GM23338 (cell line): Measurements from ENCODE around the gene C22orf39. TPM values are rescaled to one million over a fixed set of nuclear protein-coding genes. Genes with fewer than 3 reads are reported as not detected.

ENCODE experiments used
- ATAC-seq: fragments of 200-7000 bp; cut with Tn5 transposase; 3 replicates; pipeline ENCODE4 v1.9.1; 2020
- DNase-seq: peaks from one replicate; pipeline ENCODE4 v3.0.0-alpha.2; 2015; ENCODE audit warnings: low spot score
- H2AFZ ChIP-seq: fragments of 200-600 bp; sonication (generic); 2 replicates; pipeline ENCODE4 v1.8.0; 2016; ENCODE audit warnings: antibody characterized with exemption, mild to moderate bottlenecking, moderate library complexity
- H3F3A ChIP-seq: fragments of 200-600 bp; sonication (generic); replicated peaks from 2 replicates; pipeline ENCODE4 v1.8.0; 2017; ENCODE audit warnings: antibody characterized with exemption, mixed run types, low read depth
- H3K27ac ChIP-seq: fragments of 200-600 bp; sonication (generic); 2 replicates; pipeline ENCODE4 v1.6.1; 2016; ENCODE audit warnings: low read depth
- H3K27me3 ChIP-seq: fragments of 200-600 bp; sonication (generic); 2 replicates; pipeline ENCODE4 v1.8.0; 2016; ENCODE audit warnings: mild to moderate bottlenecking, mixed run types, moderate library complexity; ENCODE audit not compliant: insufficient read depth
- H3K36me3 ChIP-seq: fragments of 200-600 bp; sonication (generic); 2 replicates; pipeline ENCODE4 v1.8.0; 2016; ENCODE audit warnings: mild to moderate bottlenecking; ENCODE audit not compliant: insufficient read depth
- H3K4me1 ChIP-seq: fragments of 200-600 bp; sonication (generic); 2 replicates; pipeline ENCODE4 v1.8.0; 2016; ENCODE audit warnings: mild to moderate bottlenecking, moderate library complexity; ENCODE audit not compliant: insufficient read depth
- H3K4me2 ChIP-seq: fragments of 200-600 bp; sonication (generic); 2 replicates; pipeline ENCODE4 v1.7.1; 2017; ENCODE audit warnings: mixed run types
- H3K4me3 ChIP-seq: fragments of 200-600 bp; sonication (generic); 2 replicates; pipeline ENCODE4 v1.6.1; 2016; ENCODE audit warnings: mixed run types
- H3K79me2 ChIP-seq: fragments of 200-600 bp; sonication (generic); replicated peaks from 2 replicates; pipeline ENCODE4 v1.8.0; 2017; ENCODE audit warnings: mild to moderate bottlenecking; ENCODE audit not compliant: insufficient read depth
- H3K9me2 ChIP-seq: fragments of 200-600 bp; sonication (generic); 2 replicates; pipeline ENCODE4 v1.8.0; 2017; ENCODE audit not compliant: insufficient read depth
- H4K20me1 ChIP-seq: fragments of 200-600 bp; sonication (generic); replicated peaks from 2 replicates; pipeline ENCODE4 v1.8.0; 2017; ENCODE audit warnings: mild to moderate bottlenecking; ENCODE audit not compliant: insufficient read depth
- H3K27ac Mint-ChIP-seq: 2 replicates; pipeline ENCODE4 v1.8.0; 2020; ENCODE audit warnings: inconsistent platforms, mild to moderate bottlenecking, moderate library complexity, mixed read lengths
- H3K27me3 Mint-ChIP-seq: 3 replicates; pipeline ENCODE4 v1.8.0; 2022; ENCODE audit warnings: low read depth, mild to moderate bottlenecking, moderate library complexity, mixed read lengths, inconsistent platforms; ENCODE audit not compliant: insufficient read depth, poor library complexity
- H3K36me3 Mint-ChIP-seq: 3 replicates; pipeline ENCODE4 v1.8.0; 2021; ENCODE audit warnings: low read depth, mild to moderate bottlenecking, inconsistent platforms, moderate library complexity, mixed read lengths
- H3K4me1 Mint-ChIP-seq: 3 replicates; pipeline ENCODE4 v1.8.0; 2020; ENCODE audit warnings: mild to moderate bottlenecking, inconsistent platforms, mixed read lengths
- H3K4me3 Mint-ChIP-seq: 3 replicates; pipeline ENCODE4 v1.8.0; 2021; ENCODE audit warnings: moderate library complexity, mild to moderate bottlenecking, inconsistent platforms, mixed read lengths
- H3K9me3 Mint-ChIP-seq: 3 replicates; pipeline ENCODE4 v1.8.0; 2020; ENCODE audit warnings: moderate library complexity, mild to moderate bottlenecking, inconsistent platforms, mixed read lengths
- CREB1 ChIP-seq: fragments of 250-450 bp; sonication (Bioruptor Pico); IDR thresholded peaks from 2 replicates; pipeline ENCODE4 v1.5.0; 2020; ENCODE audit warnings: low read depth, mild to moderate bottlenecking, moderate library complexity
- EZH2 ChIP-seq: fragments of 200-600 bp; sonication (generic); IDR thresholded peaks from one replicate; pipeline ENCODE4 v1.8.0; 2017; ENCODE audit warnings: antibody characterized with exemption, mild to moderate bottlenecking, low read depth; ENCODE audit not compliant: unreplicated experiment
- EZH2phosphoT487 ChIP-seq: fragments of 200-600 bp; sonication (generic); IDR thresholded peaks from one replicate; pipeline ENCODE4 v1.8.1; 2018; ENCODE audit warnings: antibody characterized with exemption; ENCODE audit not compliant: unreplicated experiment
- JUNB ChIP-seq: IDR thresholded peaks from one replicate; pipeline ENCODE4 v1.6.1; 2016; ENCODE audit warnings: antibody characterized with exemption; ENCODE audit not compliant: unreplicated experiment
- NANOG ChIP-seq: IDR thresholded peaks from 2 replicates; pipeline ENCODE4 v1.6.1; 2016; ENCODE audit warnings: antibody characterized with exemption, borderline replicate concordance
- POLR2AphosphoS5 ChIP-seq: IDR thresholded peaks from 2 replicates; pipeline ENCODE4 v1.6.1; 2016; ENCODE audit warnings: antibody characterized with exemption, low read depth
- STAT1 ChIP-seq: IDR thresholded peaks from one replicate; pipeline ENCODE4 v1.6.1; 2016; ENCODE audit warnings: antibody characterized with exemption; ENCODE audit not compliant: unreplicated experiment
- ZNF114 ChIP-seq: fragments of 250-450 bp; sonication (Bioruptor Pico); IDR thresholded peaks from 2 replicates; pipeline ENCODE4 v1.5.0; 2020; ENCODE audit warnings: mild to moderate bottlenecking, moderate library complexity
- ZNF331 ChIP-seq: fragments of 250-450 bp; sonication (Bioruptor Pico); IDR thresholded peaks from 2 replicates; pipeline ENCODE4 v1.5.0; 2020; ENCODE audit warnings: low read depth, mild to moderate bottlenecking, moderate library complexity
- polyA plus RNA-seq: library from polyadenylated mRNA; unstranded; fragments of >200 nt; fragmentation: Nextera tagmentation; extraction: Ambion mirVana; gene quantifications from 2 replicates; pipeline ENCODE4 v1.2.1, GENCODE V29; 2016
- total RNA-seq: library from RNA; depleted of rRNA; stranded (reverse); fragments of >200 nt; shearing (Covaris generic); gene quantifications from 2 replicates; pipeline ENCODE4 v1.2.3, GENCODE V29; 2014
- TF ChIP-seq, protein P1 (sequence below), 2 experiments: fragments of 200-600 bp in 1 of 2; sonication (generic) in 1 of 2; conservative IDR thresholded peaks; 2 replicates each; pipeline versions ENCODE4 v1.5.1 to v1.6.1; 2016 to 2017; ENCODE audit warnings: antibody characterized with exemption in 2 of 2, low read depth in 2 of 2, mild to moderate bottlenecking in 2 of 2, moderate library complexity in 1 of 2
- TF ChIP-seq, protein P2 (sequence below): IDR thresholded peaks from 2 replicates; pipeline ENCODE4 v1.6.1; 2016; ENCODE audit warnings: antibody characterized with exemption
- TF ChIP-seq, protein P3 (sequence below): IDR thresholded peaks from one replicate; pipeline ENCODE4 v1.6.1; 2018; ENCODE audit warnings: antibody characterized with exemption; ENCODE audit not compliant: unreplicated experiment
- TF ChIP-seq, protein P4 (sequence below): fragments of 250-450 bp; sonication (Bioruptor Pico); IDR thresholded peaks from 2 replicates; pipeline ENCODE4 v1.5.0; 2020; ENCODE audit warnings: mild to moderate bottlenecking, moderate library complexity

C22orf39 gene
- total and polyA plus RNA-seq, 2 experiments from 2014 or later = 37.4 to 40.2 TPM

DNA sequence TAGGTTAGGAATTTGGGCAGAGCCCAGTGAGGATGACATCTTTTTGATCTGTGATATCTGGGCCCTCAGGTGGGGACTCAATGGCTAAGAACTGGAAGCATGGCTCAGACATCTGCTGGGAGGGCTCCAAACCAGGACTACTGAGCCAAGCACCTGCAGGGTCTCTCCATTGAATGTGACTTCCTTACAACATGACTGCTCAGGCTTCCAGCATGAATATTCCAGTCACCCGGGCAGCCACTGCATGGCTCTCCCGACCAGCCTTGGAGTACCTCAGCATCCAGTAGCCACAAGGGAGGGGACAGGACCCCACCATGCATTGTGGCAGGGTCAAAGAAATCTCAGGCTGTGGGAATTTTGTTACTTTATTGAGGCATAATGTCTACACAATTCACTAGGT lies 40.8 kb upstream of the C22orf39 start:
- H3K36me3 Mint-ChIP-seq = peaks cover 55% of the 10 kb centered on the region

More for the DNA sequence above, 40.8 kb upstream of the C22orf39 start:
- Mint-ChIP-seq H3K27ac (no peak overlapping the region), H3K4me1 (no peaks in the 10 kb centered on the region), H3K27me3 (no peaks in the 10 kb centered on the region), H3K9me3 (no peaks in the 10 kb centered on the region), H3K4me3 (no peak overlapping the region)
- peaks cover 33% of the 10 kb centered on the region for H3K36me3 ChIP-seq
- no peaks in the 10 kb centered on the region for H3K4me1 ChIP-seq
- DNase-seq = no peak
- H3K79me2 ChIP-seq = peaks cover 3% of the 10 kb centered on the region
- no peak overlapping the region for H3K4me2 ChIP-seq
- no peak overlapping the region for H2AFZ ChIP-seq
- H3K27ac ChIP-seq = no peak overlapping the region
- H3K27me3 ChIP-seq = no peaks in the 10 kb centered on the region
- TF ChIP-seq POLR2AphosphoS5 (no peak), CREB1 (CRISPR knock-in tag) (no peak), ZNF114 (no peak), ZNF331 (CRISPR knock-in tag) (no peak), JUNB (no peak), STAT1 (no peak), EZH2phosphoT487 (no peak), NANOG (no peak), EZH2 (no peak)
- TF ChIP-seq, protein P1, sequence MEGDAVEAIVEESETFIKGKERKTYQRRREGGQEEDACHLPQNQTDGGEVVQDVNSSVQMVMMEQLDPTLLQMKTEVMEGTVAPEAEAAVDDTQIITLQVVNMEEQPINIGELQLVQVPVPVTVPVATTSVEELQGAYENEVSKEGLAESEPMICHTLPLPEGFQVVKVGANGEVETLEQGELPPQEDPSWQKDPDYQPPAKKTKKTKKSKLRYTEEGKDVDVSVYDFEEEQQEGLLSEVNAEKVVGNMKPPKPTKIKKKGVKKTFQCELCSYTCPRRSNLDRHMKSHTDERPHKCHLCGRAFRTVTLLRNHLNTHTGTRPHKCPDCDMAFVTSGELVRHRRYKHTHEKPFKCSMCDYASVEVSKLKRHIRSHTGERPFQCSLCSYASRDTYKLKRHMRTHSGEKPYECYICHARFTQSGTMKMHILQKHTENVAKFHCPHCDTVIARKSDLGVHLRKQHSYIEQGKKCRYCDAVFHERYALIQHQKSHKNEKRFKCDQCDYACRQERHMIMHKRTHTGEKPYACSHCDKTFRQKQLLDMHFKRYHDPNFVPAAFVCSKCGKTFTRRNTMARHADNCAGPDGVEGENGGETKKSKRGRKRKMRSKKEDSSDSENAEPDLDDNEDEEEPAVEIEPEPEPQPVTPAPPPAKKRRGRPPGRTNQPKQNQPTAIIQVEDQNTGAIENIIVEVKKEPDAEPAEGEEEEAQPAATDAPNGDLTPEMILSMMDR (conservative IDR thresholded peaks at IDR 0.05; ENCODE audit: low read depth in 2 of 2) = no peak
- TF ChIP-seq, protein P2, sequence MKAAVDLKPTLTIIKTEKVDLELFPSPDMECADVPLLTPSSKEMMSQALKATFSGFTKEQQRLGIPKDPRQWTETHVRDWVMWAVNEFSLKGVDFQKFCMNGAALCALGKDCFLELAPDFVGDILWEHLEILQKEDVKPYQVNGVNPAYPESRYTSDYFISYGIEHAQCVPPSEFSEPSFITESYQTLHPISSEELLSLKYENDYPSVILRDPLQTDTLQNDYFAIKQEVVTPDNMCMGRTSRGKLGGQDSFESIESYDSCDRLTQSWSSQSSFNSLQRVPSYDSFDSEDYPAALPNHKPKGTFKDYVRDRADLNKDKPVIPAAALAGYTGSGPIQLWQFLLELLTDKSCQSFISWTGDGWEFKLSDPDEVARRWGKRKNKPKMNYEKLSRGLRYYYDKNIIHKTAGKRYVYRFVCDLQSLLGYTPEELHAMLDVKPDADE = no peak
- TF ChIP-seq, protein P3, sequence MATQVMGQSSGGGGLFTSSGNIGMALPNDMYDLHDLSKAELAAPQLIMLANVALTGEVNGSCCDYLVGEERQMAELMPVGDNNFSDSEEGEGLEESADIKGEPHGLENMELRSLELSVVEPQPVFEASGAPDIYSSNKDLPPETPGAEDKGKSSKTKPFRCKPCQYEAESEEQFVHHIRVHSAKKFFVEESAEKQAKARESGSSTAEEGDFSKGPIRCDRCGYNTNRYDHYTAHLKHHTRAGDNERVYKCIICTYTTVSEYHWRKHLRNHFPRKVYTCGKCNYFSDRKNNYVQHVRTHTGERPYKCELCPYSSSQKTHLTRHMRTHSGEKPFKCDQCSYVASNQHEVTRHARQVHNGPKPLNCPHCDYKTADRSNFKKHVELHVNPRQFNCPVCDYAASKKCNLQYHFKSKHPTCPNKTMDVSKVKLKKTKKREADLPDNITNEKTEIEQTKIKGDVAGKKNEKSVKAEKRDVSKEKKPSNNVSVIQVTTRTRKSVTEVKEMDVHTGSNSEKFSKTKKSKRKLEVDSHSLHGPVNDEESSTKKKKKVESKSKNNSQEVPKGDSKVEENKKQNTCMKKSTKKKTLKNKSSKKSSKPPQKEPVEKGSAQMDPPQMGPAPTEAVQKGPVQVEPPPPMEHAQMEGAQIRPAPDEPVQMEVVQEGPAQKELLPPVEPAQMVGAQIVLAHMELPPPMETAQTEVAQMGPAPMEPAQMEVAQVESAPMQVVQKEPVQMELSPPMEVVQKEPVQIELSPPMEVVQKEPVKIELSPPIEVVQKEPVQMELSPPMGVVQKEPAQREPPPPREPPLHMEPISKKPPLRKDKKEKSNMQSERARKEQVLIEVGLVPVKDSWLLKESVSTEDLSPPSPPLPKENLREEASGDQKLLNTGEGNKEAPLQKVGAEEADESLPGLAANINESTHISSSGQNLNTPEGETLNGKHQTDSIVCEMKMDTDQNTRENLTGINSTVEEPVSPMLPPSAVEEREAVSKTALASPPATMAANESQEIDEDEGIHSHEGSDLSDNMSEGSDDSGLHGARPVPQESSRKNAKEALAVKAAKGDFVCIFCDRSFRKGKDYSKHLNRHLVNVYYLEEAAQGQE = no peak
- TF ChIP-seq, protein P4, sequence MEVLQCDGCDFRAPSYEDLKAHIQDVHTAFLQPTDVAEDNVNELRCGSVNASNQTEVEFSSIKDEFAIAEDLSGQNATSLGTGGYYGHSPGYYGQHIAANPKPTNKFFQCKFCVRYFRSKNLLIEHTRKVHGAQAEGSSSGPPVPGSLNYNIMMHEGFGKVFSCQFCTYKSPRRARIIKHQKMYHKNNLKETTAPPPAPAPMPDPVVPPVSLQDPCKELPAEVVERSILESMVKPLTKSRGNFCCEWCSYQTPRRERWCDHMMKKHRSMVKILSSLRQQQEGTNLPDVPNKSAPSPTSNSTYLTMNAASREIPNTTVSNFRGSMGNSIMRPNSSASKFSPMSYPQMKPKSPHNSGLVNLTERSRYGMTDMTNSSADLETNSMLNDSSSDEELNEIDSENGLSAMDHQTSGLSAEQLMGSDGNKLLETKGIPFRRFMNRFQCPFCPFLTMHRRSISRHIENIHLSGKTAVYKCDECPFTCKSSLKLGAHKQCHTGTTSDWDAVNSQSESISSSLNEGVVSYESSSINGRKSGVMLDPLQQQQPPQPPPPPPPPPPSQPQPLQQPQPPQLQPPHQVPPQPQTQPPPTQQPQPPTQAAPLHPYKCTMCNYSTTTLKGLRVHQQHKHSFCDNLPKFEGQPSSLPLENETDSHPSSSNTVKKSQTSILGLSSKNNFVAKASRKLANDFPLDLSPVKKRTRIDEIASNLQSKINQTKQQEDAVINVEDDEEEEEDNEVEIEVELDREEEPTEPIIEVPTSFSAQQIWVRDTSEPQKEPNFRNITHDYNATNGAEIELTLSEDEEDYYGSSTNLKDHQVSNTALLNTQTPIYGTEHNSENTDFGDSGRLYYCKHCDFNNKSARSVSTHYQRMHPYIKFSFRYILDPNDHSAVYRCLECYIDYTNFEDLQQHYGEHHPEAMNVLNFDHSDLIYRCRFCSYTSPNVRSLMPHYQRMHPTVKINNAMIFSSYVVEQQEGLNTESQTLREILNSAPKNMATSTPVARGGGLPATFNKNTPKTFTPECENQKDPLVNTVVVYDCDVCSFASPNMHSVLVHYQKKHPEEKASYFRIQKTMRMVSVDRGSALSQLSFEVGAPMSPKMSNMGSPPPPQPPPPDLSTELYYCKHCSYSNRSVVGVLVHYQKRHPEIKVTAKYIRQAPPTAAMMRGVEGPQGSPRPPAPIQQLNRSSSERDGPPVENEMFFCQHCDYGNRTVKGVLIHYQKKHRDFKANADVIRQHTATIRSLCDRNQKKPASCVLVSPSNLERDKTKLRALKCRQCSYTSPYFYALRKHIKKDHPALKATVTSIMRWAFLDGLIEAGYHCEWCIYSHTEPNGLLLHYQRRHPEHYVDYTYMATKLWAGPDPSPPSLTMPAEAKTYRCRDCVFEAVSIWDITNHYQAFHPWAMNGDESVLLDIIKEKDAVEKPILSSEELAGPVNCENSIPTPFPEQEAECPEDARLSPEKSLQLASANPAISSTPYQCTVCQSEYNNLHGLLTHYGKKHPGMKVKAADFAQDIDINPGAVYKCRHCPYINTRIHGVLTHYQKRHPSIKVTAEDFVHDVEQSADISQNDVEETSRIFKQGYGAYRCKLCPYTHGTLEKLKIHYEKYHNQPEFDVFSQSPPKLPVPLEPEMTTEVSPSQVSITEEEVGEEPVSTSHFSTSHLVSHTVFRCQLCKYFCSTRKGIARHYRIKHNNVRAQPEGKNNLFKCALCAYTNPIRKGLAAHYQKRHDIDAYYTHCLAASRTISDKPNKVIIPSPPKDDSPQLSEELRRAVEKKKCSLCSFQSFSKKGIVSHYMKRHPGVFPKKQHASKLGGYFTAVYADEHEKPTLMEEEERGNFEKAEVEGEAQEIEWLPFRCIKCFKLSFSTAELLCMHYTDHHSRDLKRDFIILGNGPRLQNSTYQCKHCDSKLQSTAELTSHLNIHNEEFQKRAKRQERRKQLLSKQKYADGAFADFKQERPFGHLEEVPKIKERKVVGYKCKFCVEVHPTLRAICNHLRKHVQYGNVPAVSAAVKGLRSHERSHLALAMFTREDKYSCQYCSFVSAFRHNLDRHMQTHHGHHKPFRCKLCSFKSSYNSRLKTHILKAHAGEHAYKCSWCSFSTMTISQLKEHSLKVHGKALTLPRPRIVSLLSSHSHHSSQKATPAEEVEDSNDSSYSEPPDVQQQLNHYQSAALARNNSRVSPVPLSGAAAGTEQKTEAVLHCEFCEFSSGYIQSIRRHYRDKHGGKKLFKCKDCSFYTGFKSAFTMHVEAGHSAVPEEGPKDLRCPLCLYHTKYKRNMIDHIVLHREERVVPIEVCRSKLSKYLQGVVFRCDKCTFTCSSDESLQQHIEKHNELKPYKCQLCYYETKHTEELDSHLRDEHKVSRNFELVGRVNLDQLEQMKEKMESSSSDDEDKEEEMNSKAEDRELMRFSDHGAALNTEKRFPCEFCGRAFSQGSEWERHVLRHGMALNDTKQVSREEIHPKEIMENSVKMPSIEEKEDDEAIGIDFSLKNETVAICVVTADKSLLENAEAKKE (CRISPR knock-in tag) = no peak
- no peak for ATAC-seq
- no peaks in the 10 kb centered on the region for H3K9me2 ChIP-seq
- H3K4me3 ChIP-seq = no peak overlapping the region
- H3F3A ChIP-seq = no peaks in the 10 kb centered on the region
- peaks cover 10% of the 10 kb centered on the region for H4K20me1 ChIP-seq
